Spleen (tissue), 11 donors: ENCODE measurements around the gene CFAP20DC. TPM values are rescaled to one million over a fixed set of nuclear protein-coding genes. Genes with fewer than 3 reads are reported as not detected.

ENCODE experiments used
- DNase-seq: peaks from one replicate; pipeline ENCODE4 v3.0.0-alpha.2; 2020
- H3K27ac ChIP-seq, 8 donors: fragments of 200-600 bp; sonication (generic) in 7 of 8; 1 replicate in 4 of 8; 2 replicates in 4 of 8; pipeline versions ENCODE4 v1.5.0 to v1.8.0; 2016 to 2021; ENCODE audit warnings: inconsistent platforms in 4 of 8, mild to moderate bottlenecking in 4 of 8, moderate library complexity in 1 of 8
- H3K27me3 ChIP-seq, 7 donors: fragments of 200-600 bp; sonication (generic) in 6 of 7; replicated peaks in 1 of 7; 1 replicate in 4 of 7; 2 replicates in 3 of 7; pipeline versions ENCODE4 v1.5.0 to v1.8.0; 2016 to 2021; ENCODE audit warnings: inconsistent platforms in 3 of 7, mild to moderate bottlenecking in 1 of 7
- H3K36me3 ChIP-seq, 6 donors: fragments of 200-600 bp; sonication (generic) in 5 of 6; 1 replicate in 4 of 6; 2 replicates in 2 of 6; pipeline versions ENCODE4 v1.5.0 to v1.8.0; 2016 to 2021; ENCODE audit warnings: inconsistent platforms in 2 of 6
- H3K4me1 ChIP-seq, 6 donors: fragments of 200-600 bp; sonication (generic) in 5 of 6; 1 replicate in 3 of 6; 2 replicates in 3 of 6; pipeline versions ENCODE4 v1.5.0 to v1.8.0; 2016 to 2021; ENCODE audit warnings: inconsistent platforms in 3 of 6
- H3K4me3 ChIP-seq, 8 donors: fragments of 200-600 bp; sonication (generic) in 7 of 8; 1 replicate in 4 of 8; 2 replicates in 4 of 8; pipeline versions ENCODE4 v1.5.0 to v1.8.0; 2016 to 2021; ENCODE audit warnings: inconsistent platforms in 4 of 8, mild to moderate bottlenecking in 4 of 8, moderate library complexity in 2 of 8
- H3K9me3 ChIP-seq, 8 donors: fragments of 200-600 bp; sonication (generic) in 7 of 8; 1 replicate in 4 of 8; 2 replicates in 4 of 8; pipeline versions ENCODE4 v1.5.0 to v1.8.0; 2016 to 2021; ENCODE audit warnings: inconsistent platforms in 4 of 8
- POLR2A ChIP-seq, 3 donors: fragments of 450-650 bp; IDR thresholded peaks; one replicate each; pipeline ENCODE4 v1.5.1; 2017; ENCODE audit warnings: antibody characterized with exemption in 3 of 3, mild to moderate bottlenecking in 1 of 3
- POLR2AphosphoS5 ChIP-seq, 3 donors: sonication (generic); formaldehyde crosslinking; IDR thresholded peaks; one replicate each; pipeline ENCODE4 v1.5.1; 2017; ENCODE audit warnings: antibody characterized with exemption in 3 of 3
- WGBS, 5 donors: extraction: QIAGEN DNeasy Blood & Tissue Kit in 3 of 5; methylation state at CpG; one replicate each; pipeline versions ENCODE4 v1.1.5 to v1.1.7; 2013 to 2018; 5-methylcytosine and 5-hydroxymethylcytosine counted together
- intact Hi-C: fragments of 100-400 bp; cut with DNase I; formaldehyde crosslinking; loops from one replicate; pipeline ENCODE4 v1.15.0; 2023; ENCODE audit warnings: low total_unique reads
- polyA plus RNA-seq, 3 donors: library from polyadenylated mRNA; stranded (reverse); fragments of 200-250 nt; gene quantifications; one replicate each; pipeline ENCODE4 v1.2.1, GENCODE V29; 2013
- total RNA-seq, 7 donors: library from RNA; depleted of rRNA in 3 of 7; stranded (reverse); fragments of >200 nt in 3 of 7; fragmentation: NEBNext Ultra II Directional in 4 of 7; extraction: Animal tissue kit (Norgen Biotek cat#: 25700) in 4 of 7; gene quantifications; one replicate each; pipeline versions ENCODE4 v1.1.0 to v1.2.1, GENCODE V29; 2016 to 2021
- TF ChIP-seq, protein P1 (sequence below), 11 experiments: fragments of 200-600 bp in 7 of 11; fragments of 450-650 bp in 4 of 11; sonication (generic) in 4 of 11; IDR thresholded peaks in 8 of 11; conservative IDR thresholded peaks in 3 of 11; 1 replicate in 7 of 11; 2 replicates in 4 of 11; pipeline versions ENCODE4 v1.4.0 to v1.8.0; 2016 to 2021; ENCODE audit warnings: antibody characterized with exemption in 11 of 11, inconsistent platforms in 4 of 11, mild to moderate bottlenecking in 1 of 11
- donor health status: healthy with polysubstance abuse.
- donor health status: DM: no; HTN: no; CAD: no; lungs with moderate emphysema.
- donor health status: DM: no; HTN: no; CAD: no.
- donor health status: Bipolar disorder and iron deficiency.
- donor health status: healthy.
- donor health status: DM: no; HTN: no; CAD: no.
- donor health status: DM: yes; HTN: yes; CAD: no.

The CFAP20DC gene
- total and polyA plus RNA-seq, 10 donors, result 0.20 to 1.2 (median 0.58) TPM

DNA sequence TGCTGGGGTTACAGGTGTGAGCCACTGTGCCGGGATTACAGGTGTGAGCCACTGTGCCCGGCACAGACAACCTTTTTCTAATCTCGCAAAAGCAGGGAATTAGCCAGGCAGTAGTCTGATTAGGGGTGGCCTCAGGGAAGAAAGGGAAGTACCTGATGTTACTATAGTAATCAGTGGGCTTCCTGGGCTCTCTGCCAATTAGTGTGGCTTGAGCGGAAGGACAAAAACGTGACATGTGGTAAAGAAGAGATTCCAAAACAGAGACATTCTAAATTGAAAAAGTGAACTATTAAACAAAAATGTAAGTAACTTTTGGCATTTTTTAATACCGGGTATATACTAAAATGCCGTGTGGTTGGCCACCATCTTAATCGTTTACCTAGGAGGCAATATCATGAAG lies 48.1 kb downstream of the CFAP20DC start:
- intact Hi-C loops, result no loop called here
- no peak for DNase-seq
- Histone ChIP-seq H3K4me3 (no peak overlapping the region), H3K9me3 (no peaks in the 10 kb centered on the region), H3K4me1 (no peaks in the 10 kb centered on the region), H3K36me3 (no peaks in the 10 kb centered on the region), H3K27ac (no peak overlapping the region), H3K27me3 (no peaks in the 10 kb centered on the region)
- TF ChIP-seq POLR2A (IDR thresholded peaks at IDR 0.05), result no peak
- TF ChIP-seq, protein P1, sequence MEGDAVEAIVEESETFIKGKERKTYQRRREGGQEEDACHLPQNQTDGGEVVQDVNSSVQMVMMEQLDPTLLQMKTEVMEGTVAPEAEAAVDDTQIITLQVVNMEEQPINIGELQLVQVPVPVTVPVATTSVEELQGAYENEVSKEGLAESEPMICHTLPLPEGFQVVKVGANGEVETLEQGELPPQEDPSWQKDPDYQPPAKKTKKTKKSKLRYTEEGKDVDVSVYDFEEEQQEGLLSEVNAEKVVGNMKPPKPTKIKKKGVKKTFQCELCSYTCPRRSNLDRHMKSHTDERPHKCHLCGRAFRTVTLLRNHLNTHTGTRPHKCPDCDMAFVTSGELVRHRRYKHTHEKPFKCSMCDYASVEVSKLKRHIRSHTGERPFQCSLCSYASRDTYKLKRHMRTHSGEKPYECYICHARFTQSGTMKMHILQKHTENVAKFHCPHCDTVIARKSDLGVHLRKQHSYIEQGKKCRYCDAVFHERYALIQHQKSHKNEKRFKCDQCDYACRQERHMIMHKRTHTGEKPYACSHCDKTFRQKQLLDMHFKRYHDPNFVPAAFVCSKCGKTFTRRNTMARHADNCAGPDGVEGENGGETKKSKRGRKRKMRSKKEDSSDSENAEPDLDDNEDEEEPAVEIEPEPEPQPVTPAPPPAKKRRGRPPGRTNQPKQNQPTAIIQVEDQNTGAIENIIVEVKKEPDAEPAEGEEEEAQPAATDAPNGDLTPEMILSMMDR (IDR thresholded peaks at IDR 0.05 in 8 of 11, conservative IDR thresholded peaks at IDR 0.05 in 3 of 11), result no peak
- no peak for TF ChIP-seq POLR2AphosphoS5 (IDR thresholded peaks at IDR 0.05)
- WGBS, 5 donors, result 28 to 52% (median 31%) methylated on average over 8 of the region's 8 CpGs

DNA sequence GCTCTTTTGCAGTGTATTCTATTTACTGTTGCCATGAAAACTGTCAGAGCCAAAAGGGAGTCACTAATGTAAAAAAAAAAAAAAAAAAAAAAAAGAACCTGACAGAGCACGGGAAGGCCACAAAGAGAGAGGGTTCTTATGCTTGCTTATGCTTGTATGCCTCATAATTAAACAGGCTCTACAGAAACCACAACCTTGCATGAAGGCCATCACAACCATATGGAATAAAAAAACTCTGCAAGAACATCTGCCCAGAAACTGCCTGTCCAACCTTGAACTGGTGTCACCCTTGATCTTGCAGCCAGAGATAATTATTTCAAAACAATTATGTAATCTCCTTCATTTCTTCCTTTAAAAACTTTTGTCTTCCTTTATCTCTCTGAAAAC lies 50.1 kb downstream of the CFAP20DC start:
- no peak for TF ChIP-seq POLR2AphosphoS5 (IDR thresholded peaks at IDR 0.05)
- TF ChIP-seq, protein P1 (IDR thresholded peaks at IDR 0.05 in 8 of 11, conservative IDR thresholded peaks at IDR 0.05 in 3 of 11), result no peak
- no peak for TF ChIP-seq POLR2A (IDR thresholded peaks at IDR 0.05)
- H3K4me3 ChIP-seq, result no peak overlapping the region
- WGBS, 5 donors, result 18 to 41% (median 35%) methylated on average over 1 of the region's 1 CpG
- H3K27ac ChIP-seq, result no peak overlapping the region
- H3K27me3 ChIP-seq, result no peaks in the 10 kb centered on the region
- no peaks in the 10 kb centered on the region for H3K36me3 ChIP-seq
- no peak for DNase-seq
- intact Hi-C loops, result no loop called here
- peaks cover 0 to 3% (median 0%) of the 10 kb centered on the region in 6 donors for H3K4me1 ChIP-seq
- no peaks in the 10 kb centered on the region for H3K9me3 ChIP-seq

DNA sequence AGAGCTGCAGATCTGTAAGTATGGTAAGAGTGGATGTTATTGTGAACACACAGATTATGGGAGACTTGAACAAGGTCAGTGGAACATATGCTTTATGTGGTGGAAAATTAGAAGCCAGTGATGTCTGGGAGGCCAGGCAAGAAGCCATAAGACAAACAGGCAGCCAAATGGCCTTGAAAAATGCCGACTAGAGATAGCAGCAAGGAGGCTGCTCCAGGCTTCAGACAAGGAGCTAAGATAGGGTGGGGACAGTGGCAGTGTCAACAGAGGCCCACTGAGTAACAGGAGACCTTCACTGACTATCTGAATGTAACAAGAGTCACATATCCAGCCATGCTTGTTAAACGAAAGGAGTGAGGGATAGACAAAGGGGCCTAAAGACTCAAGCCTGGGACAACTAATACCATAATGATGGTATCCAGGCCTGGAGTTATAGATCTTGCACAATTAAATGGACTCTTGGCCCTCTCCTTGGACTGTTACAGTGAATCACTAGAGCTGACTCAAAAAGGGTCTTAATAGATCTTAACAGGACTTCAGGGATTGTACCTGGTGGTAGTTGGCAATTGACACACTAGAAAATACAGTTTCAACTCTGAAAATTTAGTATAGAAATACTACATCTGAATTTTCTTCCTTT lies 50.6 kb downstream of the CFAP20DC start:
- intact Hi-C loops, result no loop called here
- no peak overlapping the region for H3K4me3 ChIP-seq
- TF ChIP-seq POLR2AphosphoS5 (IDR thresholded peaks at IDR 0.05), result no peak
- TF ChIP-seq, protein P1 (IDR thresholded peaks at IDR 0.05 in 8 of 11, conservative IDR thresholded peaks at IDR 0.05 in 3 of 11), result no peak
- TF ChIP-seq POLR2A (IDR thresholded peaks at IDR 0.05), result no peak
- WGBS, 5 donors, result 81 to 88% (median 81%) methylated on average over 2 of the region's 2 CpGs
- H3K27ac ChIP-seq, result no peak overlapping the region
- DNase-seq, result no peak
- no peaks in the 10 kb centered on the region for H3K36me3 ChIP-seq
- no peaks in the 10 kb centered on the region for H3K9me3 ChIP-seq
- H3K27me3 ChIP-seq, result no peaks in the 10 kb centered on the region
- H3K4me1 ChIP-seq, result peaks cover 0 to 5% (median 0%) of the 10 kb centered on the region in 6 donors

DNA sequence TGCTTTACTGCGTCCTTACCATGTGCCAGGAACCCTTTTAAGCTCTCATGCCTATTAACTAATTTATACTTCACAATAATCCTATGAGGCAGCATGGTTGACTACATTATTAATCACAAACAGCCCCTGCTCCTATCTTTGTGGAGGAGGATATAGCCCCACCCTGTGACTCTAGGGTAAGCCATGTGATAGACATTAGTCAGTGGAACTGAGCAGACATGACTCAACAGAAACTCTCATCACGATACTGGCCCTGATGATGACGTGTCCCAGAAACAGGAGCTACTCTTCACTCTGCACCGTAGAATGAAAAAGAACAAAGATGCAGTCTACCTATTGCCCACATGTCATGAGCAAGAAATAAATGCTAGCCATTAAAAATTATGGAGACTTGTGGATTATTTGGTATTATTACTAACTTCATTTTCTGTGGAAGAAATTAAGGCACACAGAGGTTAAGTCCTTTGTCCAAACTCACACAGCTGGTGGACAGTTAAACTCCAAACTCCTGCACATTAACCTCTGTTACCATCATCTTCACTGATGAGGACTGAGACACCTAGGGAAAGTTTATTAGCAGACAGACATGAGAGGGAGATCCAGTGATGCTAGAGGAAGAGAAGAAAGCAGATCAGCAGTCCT lies 51.2 kb downstream of the CFAP20DC start:
- Histone ChIP-seq H3K4me1 (peaks cover 0 to 5% (median 0%) of the 10 kb centered on the region in 6 donors), H3K36me3 (no peaks in the 10 kb centered on the region), H3K27me3 (no peaks in the 10 kb centered on the region), H3K27ac (no peak overlapping the region), H3K4me3 (no peak overlapping the region), H3K9me3 (no peaks in the 10 kb centered on the region)
- intact Hi-C loops, result no loop called here
- 68 to 87% (median 75%) methylated on average over 4 of the region's 4 CpGs for WGBS, 5 donors
- TF ChIP-seq POLR2AphosphoS5 (IDR thresholded peaks at IDR 0.05) (no peak), POLR2A (IDR thresholded peaks at IDR 0.05) (no peak)
- TF ChIP-seq, protein P1 (IDR thresholded peaks at IDR 0.05 in 8 of 11, conservative IDR thresholded peaks at IDR 0.05 in 3 of 11), result no peak
- no peak for DNase-seq
